ENCODE results near the gene ACER1. TPM values are rescaled to one million over a fixed set of nuclear protein-coding genes. Genes with fewer than 3 reads are reported as not detected.

The ACER1 gene
- total RNA-seq, 2 donors from 2014 or later, result not detected

DNA sequence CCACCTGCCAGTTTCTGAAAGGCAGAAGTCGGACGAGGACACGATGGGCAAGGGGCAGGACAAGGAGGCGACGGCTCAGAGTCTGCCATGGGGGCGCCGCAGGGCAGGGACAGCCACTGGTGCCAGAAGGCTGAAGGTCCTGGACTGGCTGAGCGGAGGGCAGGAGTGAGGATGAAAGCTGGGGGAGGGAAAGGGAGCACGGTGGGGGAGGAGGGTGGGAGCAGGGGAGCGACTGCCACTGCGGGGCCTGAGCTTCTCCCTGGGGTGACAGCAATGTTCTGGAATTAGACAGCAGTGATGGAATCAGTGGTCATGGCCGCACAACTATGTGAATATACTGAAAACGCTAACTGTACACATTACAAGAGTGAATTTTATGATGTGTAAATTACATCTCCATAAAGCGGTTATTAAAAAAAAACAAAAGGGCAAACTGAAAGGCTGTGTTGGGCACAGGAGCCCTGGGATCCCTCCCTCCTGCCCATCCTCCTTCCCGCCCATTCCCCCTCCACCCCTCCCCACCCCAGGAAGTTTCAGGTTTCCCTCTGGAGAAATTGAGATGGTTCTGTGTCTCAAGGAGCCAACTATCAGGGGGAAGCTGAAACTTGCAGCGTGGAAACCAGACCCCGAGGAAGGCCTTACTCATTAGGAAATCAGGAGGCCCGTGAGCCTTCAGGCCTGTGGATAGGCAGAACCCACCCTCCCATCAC is 69.5 kb downstream of the ACER1 start:
- Histone ChIP-seq H3K27ac (no peak overlapping the region), H3K4me3 (no peak overlapping the region), H3K4me1 (ENCODE audit: control insufficient read depth in 1 of 2, low read depth in 2 of 2) (peaks cover 5 to 16% of the 10 kb centered on the region in 2 donors), H3K36me3 (peaks cover 12% of the 10 kb centered on the region), H3K9me3 (no peaks in the 10 kb centered on the region), H3K27me3 (replicated peaks; ENCODE audit: insufficient read depth) (no peaks in the 10 kb centered on the region)
- no peak for DNase-seq (ENCODE audit: low spot score)
- TF ChIP-seq, protein P1, sequence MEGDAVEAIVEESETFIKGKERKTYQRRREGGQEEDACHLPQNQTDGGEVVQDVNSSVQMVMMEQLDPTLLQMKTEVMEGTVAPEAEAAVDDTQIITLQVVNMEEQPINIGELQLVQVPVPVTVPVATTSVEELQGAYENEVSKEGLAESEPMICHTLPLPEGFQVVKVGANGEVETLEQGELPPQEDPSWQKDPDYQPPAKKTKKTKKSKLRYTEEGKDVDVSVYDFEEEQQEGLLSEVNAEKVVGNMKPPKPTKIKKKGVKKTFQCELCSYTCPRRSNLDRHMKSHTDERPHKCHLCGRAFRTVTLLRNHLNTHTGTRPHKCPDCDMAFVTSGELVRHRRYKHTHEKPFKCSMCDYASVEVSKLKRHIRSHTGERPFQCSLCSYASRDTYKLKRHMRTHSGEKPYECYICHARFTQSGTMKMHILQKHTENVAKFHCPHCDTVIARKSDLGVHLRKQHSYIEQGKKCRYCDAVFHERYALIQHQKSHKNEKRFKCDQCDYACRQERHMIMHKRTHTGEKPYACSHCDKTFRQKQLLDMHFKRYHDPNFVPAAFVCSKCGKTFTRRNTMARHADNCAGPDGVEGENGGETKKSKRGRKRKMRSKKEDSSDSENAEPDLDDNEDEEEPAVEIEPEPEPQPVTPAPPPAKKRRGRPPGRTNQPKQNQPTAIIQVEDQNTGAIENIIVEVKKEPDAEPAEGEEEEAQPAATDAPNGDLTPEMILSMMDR (IDR thresholded peaks at IDR 0.05), result no peak
- ATAC-seq (ENCODE audit: insufficient number of reproducible peaks, low FRiP score, low read depth), result no peak

DNA sequence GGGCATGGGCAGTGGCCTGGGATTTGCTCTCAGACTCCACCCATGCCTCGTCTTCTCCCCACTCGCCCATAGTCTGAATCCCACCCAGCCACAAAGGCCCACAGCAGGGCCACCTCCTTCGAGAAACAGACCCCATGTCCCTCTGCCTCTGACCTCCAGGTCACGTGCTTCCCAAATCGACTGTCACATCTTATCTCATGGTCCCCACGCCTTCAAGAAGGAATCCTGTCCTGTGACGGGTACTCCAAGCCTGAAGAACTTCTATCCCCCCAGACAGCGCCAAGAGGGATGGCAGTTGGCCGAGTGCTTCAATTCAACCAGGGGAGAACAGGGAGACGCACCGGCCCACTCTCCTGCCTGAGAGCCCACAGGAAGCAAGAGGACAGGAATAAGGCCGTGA is 70.1 kb downstream of the ACER1 start:
- ATAC-seq (ENCODE audit: insufficient number of reproducible peaks, low FRiP score, low read depth), result no peak
- no peak overlapping the region for H3K4me3 ChIP-seq
- no peak overlapping the region for H3K27ac ChIP-seq
- no peaks in the 10 kb centered on the region for H3K27me3 ChIP-seq (replicated peaks; ENCODE audit: insufficient read depth)
- H3K36me3 ChIP-seq, result peaks cover 12% of the 10 kb centered on the region
- no peak for DNase-seq (ENCODE audit: low spot score)
- TF ChIP-seq, protein P1 (IDR thresholded peaks at IDR 0.05), result no peak
- H3K9me3 ChIP-seq, result no peaks in the 10 kb centered on the region
- H3K4me1 ChIP-seq (ENCODE audit: control insufficient read depth in 1 of 2, low read depth in 2 of 2), result peaks cover 5 to 19% of the 10 kb centered on the region in 2 donors

DNA sequence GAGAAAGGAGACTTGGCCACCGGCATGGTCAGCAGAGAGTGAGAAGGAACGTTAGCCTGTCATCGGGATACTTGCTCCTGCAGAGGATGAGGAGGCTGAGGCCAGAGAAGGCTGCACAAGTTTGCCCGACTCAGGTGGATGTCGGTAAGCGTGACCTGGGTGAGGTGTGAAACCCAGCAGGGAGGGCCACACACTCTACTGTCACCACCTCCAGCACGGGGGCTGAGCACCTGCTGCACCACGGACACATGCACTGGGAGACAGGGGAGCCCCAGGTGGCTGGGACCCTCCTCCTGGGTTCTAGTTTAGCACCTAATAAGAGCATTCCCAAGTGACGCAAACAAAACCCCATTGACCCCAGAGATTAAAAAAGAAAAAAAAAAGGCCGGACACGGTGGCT is 70.9 kb downstream of the ACER1 start:
- no peak for DNase-seq (ENCODE audit: low spot score)
- no peak overlapping the region for H3K4me3 ChIP-seq
- H3K27me3 ChIP-seq (replicated peaks; ENCODE audit: insufficient read depth), result no peaks in the 10 kb centered on the region
- TF ChIP-seq, protein P1 (IDR thresholded peaks at IDR 0.05), result no peak
- no peak overlapping the region for H3K27ac ChIP-seq
- ATAC-seq (ENCODE audit: insufficient number of reproducible peaks, low FRiP score, low read depth), result no peak
- no peaks in the 10 kb centered on the region for H3K9me3 ChIP-seq
- H3K36me3 ChIP-seq, result peaks cover 7% of the 10 kb centered on the region
- H3K4me1 ChIP-seq (ENCODE audit: control insufficient read depth in 1 of 2, low read depth in 2 of 2), result peaks cover 5 to 19% of the 10 kb centered on the region in 2 donors

DNA sequence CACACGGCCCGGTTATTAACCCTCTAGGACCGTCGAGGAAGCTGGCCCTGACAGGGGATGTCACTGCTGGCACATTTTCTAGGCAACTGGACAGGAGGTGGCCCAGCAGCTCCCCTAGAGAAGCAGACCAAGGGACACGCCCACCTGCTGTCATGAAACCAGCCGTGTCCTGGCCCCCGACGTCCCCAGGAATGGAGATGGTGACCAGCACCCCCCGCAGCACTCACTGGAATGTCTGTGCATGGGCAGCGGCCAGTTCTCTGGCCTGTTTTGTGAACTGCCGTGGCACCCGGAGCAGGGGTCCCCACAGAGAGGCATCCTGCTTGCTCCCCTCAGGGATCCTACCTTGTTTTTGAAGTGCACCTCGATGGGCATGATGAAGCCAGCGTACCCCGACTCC is 71.5 kb downstream of the ACER1 start:
- peaks cover 5 to 19% of the 10 kb centered on the region in 2 donors for H3K4me1 ChIP-seq (ENCODE audit: control insufficient read depth in 1 of 2, low read depth in 2 of 2)
- peaks cover 7% of the 10 kb centered on the region for H3K36me3 ChIP-seq

DNA sequence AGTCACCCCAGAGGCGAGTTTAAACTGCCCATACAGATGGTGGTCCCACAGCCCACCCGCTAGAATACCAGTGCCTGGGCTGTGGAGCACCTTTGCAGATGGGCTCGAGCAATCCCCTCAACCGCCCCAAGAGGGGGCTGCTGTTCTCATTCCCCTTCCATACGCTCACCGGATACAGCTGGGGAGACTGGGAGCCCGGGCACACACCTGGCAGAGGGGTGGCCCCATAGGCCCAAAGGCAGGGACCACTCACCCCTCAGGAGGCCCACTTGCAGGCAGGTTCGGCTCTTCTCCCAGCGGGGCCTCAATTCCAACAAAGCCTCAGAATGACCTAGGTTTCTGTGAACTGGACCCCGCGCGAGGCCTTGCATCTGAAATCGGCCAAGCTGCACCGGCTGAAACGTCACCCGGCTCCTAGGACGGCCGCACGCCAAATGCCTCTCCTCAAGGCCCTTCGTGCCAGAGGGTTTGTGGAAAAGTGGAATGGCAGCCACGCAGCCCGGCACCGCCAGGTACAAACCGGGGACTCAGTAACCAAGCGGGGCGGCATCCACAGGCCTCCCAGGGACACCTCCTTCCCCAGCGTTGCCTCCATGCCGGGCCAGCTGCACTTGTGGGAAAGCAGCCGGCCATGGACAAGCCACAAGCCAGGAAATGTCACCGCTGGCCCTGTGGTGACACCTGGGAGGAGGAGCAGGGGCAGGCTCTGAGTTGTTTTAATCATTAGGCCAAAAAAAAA is 72.3 kb downstream of the ACER1 start:
- ATAC-seq (ENCODE audit: insufficient number of reproducible peaks, low FRiP score, low read depth) (no peak), DNase-seq (ENCODE audit: low spot score) (no peak)
- TF ChIP-seq, protein P1 (IDR thresholded peaks at IDR 0.05), result peak; percentile 38
- H3K9me3 ChIP-seq, result no peaks in the 10 kb centered on the region
- H3K27ac ChIP-seq, result no peak overlapping the region
- peaks cover 7% of the 10 kb centered on the region for H3K36me3 ChIP-seq
- H3K4me3 ChIP-seq, result no peak overlapping the region
- H3K4me1 ChIP-seq (ENCODE audit: control insufficient read depth in 1 of 2, low read depth in 2 of 2), result peaks cover 5 to 19% of the 10 kb centered on the region in 2 donors
- no peaks in the 10 kb centered on the region for H3K27me3 ChIP-seq (replicated peaks; ENCODE audit: insufficient read depth)

More for the DNA sequence above, 71.5 kb downstream of the ACER1 start:
- no peaks in the 10 kb centered on the region for H3K9me3 ChIP-seq
- ATAC-seq (ENCODE audit: insufficient number of reproducible peaks, low FRiP score, low read depth) (no peak), DNase-seq (ENCODE audit: low spot score) (no peak)
- H3K27ac ChIP-seq, result no peak overlapping the region
- no peaks in the 10 kb centered on the region for H3K27me3 ChIP-seq (replicated peaks; ENCODE audit: insufficient read depth)
- TF ChIP-seq, protein P1 (IDR thresholded peaks at IDR 0.05), result no peak
- no peak overlapping the region for H3K4me3 ChIP-seq
